OCI-LY3 (cell line): Measurements from ENCODE around the gene KRCC1.

Experiments used
- CTCF ChIP-seq: fragments of 200-600, 300-600 bp; sonication (generic); IDR thresholded peaks from 2 replicates; pipeline ENCODE4 v1.5.1; 2014; ENCODE audit warnings: antibody characterized with exemption, low read length, low read depth
- EZH2phosphoT487 ChIP-seq: fragments of 200-600 bp; shearing (Covaris generic); IDR thresholded peaks from 2 replicates; pipeline ENCODE4 v1.6.1; 2018; ENCODE audit warnings: antibody characterized with exemption, mixed run types, low read depth

GRCh38 chr2:88049622-88050021 lies 6.0 kb downstream of the KRCC1 start:
- TF ChIP-seq CTCF (no peak), EZH2phosphoT487 (no peak)
